ENCODE results near the gene OSBP.

- TF ChIP-seq FOXA1 (IDR thresholded peaks at IDR 0.05) (no peak), ARNT (IDR thresholded peaks at IDR 0.05) (no peak), FOXM1 (IDR thresholded peaks at IDR 0.05; ENCODE audit: borderline replicate concordance) (no peak), BHLHE40 (IDR thresholded peaks at IDR 0.05; ENCODE audit: borderline replicate concordance) (no peak)
Observed at GRCh38 chr11:59559886-59560285, 55.7 kb downstream of the OSBP start.
